Hematopoietic multipotent progenitor cell treated with erythropoietin and hydrocortisone succinate and interleukin-3 and kit ligand, for 17 days (in vitro differentiated cells): ENCODE data around the gene PLCH2.

Experiments
- DNase-seq: peaks from one replicate; pipeline ENCODE4 v3.0.0-alpha.2; 2015; ENCODE audit warnings: low spot score

PLCH2 gene, protein sequence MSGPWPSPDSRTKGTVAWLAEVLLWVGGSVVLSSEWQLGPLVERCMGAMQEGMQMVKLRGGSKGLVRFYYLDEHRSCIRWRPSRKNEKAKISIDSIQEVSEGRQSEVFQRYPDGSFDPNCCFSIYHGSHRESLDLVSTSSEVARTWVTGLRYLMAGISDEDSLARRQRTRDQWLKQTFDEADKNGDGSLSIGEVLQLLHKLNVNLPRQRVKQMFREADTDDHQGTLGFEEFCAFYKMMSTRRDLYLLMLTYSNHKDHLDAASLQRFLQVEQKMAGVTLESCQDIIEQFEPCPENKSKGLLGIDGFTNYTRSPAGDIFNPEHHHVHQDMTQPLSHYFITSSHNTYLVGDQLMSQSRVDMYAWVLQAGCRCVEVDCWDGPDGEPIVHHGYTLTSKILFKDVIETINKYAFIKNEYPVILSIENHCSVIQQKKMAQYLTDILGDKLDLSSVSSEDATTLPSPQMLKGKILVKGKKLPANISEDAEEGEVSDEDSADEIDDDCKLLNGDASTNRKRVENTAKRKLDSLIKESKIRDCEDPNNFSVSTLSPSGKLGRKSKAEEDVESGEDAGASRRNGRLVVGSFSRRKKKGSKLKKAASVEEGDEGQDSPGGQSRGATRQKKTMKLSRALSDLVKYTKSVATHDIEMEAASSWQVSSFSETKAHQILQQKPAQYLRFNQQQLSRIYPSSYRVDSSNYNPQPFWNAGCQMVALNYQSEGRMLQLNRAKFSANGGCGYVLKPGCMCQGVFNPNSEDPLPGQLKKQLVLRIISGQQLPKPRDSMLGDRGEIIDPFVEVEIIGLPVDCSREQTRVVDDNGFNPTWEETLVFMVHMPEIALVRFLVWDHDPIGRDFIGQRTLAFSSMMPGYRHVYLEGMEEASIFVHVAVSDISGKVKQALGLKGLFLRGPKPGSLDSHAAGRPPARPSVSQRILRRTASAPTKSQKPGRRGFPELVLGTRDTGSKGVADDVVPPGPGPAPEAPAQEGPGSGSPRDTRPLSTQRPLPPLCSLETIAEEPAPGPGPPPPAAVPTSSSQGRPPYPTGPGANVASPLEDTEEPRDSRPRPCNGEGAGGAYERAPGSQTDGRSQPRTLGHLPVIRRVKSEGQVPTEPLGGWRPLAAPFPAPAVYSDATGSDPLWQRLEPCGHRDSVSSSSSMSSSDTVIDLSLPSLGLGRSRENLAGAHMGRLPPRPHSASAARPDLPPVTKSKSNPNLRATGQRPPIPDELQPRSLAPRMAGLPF (N-terminal part only)

DNA sequence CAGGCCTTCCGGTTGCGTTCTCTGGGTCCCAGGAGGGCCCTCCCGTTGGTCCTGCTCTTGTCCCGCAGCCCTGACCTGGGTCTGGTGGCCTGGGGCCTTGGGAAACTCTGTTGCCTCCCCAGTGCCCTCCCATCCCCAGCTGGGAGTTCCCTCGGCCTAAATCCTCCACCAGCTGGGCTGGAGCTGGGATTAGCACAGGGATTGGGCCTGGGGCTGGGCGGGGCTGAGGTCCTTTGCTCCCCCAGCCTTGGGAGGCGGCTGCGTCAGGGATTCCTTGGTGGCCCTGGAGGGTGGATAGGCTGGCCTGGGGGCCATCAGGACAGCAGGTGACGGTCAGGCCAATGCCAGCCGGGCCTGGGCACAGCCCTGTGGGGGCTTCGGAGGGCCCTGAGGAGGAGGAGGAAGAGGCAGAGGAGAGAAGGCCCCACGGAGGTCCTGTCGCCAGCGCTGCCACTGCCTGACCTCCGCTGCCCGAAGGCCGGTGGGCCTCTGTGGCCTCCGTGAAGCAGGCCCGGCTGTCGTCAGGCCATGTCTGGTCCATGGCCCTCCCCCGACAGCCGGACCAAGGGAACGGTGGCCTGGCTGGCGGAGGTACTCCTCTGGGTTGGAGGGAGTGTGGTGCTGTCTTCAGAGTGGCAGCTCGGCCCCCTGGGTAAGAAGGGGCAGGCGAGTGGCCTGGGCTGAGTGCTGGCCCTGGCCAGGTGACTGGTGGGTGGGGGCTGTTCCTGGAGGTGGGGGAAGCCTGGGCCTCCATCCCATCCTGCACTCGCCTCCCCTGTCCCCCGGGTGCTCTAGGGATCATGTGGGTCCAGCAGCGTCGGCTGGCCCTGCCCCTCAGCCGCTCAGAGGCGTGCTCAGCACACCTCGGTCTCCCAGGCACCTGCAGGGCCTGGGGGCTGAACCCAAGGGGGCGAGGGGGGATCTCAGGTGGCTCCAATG lies at the start of gene PLCH2:
PLCH2 (plus strand) TSS at position 229 of the 939 bp plus-strand sequence; CDS start at position 529, 300 bp downstream.
- no peak for DNase-seq

- DNase-seq = no peak
These were observed 49.5 kb upstream of the PLCH2 start for GRCh38 chr1:2426540-2426939.

DNA sequence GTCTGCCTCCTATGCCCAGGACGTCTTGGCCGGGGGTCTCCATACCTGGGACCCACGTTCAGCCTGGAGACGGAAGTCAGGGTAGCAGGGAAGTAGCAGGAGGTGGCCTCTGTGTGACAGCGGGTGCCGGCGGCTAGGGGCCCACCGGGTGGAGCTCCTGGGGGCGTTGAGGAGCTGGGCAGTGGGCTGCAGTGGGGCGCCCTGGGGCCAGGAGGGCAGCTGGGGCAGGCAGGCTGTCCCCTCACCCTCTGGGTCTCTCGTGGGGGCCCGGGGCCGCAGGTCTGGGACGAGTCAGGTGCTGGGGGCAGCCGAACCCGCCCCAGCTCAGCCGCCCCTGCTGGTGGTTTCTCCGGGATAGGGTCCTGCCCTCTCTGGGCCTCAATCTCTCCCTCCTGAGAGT lies 49.0 kb upstream of the PLCH2 start:
- DNase-seq = no peak

DNA sequence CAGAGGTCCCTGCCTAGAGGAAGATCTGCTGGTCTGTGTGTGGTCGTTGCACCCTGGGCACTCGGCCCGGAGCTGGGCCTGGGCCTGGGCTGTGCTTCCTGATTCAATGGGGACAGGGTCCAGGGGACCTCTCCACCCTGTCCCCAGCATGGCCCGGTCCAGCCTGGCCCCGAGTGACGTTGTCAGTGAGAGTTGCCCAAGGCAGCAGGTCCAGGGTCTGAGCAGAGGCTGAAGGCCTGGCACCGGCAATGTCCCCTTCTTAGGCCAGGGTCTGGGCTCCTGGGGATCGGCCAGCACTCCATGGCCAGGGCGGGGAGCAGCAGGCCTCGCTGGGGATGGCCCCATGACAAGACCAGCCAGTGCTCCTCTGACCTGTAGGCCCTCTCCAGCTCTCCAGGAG lies 48.1 kb upstream of the PLCH2 start:
- DNase-seq = no peak

DNA sequence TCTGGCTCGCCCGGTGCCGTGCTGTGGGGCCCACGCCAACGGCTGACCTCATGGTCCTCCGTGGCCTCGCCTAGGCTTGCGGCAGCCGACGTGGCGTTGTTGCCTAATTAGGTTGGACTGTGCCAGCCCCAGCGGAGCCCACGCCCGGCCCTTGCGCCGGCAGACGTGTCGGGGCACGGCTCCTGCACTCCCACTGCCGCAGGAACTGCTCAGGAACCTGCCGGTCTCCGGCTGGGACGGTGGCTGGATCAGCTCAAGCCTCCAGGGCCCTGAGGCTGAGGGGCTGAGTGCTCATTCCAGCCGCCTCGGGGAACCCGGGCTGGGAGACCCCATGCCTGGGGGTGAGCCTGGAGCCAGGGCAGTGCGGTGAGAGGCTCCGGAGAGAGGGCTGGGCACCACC lies 47.6 kb upstream of the PLCH2 start:
- DNase-seq = no peak

- no peak for DNase-seq
These were observed 46.1 kb upstream of the PLCH2 start for GRCh38 chr1:2429780-2430591.

- no peak for DNase-seq
These were observed 45.5 kb upstream of the PLCH2 start for GRCh38 chr1:2430592-2430973.

GRCh38 chr1:2431103-2431502 lies 45.0 kb upstream of the PLCH2 start:
- no peak for DNase-seq

DNA sequence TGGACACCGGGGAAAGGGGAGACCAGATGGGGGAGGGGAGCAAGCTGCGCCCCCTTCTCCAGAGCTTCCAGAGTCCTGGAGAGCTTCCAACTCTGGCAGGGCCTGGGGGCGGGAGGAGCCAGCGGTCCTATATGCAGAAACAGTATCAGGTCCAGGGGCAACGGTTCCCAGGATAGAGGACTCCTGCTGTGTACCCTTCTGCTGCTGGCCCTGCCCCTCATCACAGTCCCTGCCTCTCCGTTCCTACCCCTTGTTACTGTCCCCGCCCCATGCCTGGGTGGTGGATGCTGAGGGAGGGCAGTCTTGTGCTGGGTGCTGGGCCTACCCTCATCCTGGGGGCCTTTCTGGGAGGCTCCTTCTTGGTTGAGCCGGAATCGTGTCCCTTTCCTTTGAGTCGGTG lies 44.6 kb upstream of the PLCH2 start:
- no peak for DNase-seq

DNA sequence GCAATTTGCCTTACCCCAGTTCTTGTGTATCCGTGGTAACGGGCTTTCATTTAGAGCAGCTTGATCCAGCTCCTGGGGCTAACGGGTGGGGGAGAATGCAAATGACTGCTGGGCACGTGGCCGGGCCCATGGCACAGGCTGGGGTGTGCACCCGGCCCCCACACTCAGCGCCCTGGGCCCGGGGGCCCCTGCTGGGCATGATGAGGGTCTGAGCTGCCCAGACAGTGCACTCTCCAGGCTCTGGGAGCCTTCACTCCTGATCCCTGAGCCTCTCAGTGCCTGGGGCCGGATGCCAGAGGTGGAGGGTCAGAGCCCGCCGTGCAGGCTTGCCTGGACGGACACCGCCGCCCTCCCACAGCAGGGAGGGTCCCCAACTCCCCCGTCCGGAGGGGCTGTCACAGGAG lies 43.6 kb upstream of the PLCH2 start:
- DNase-seq = no peak

DNA sequence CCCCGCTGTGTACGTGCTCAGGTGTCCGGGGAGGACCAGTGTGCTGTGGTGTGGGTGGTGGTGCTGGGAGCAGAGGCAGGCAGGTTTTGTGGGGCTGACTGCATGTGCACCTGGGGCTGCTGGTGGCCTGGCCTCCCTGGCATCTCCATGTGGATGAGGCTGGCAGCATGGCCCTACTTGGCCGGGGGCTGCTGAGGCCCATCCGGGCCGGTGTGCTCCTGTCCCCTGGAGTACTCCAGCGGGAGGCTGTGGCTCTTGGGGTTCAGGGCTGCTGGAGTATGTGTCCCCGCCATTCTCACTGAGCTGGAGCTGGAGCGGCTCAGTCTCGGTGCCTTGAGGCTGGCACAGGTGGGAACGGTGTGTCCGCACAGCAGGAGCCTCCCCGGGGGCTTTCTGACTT lies 42.9 kb upstream of the PLCH2 start:
- no peak for DNase-seq

DNA sequence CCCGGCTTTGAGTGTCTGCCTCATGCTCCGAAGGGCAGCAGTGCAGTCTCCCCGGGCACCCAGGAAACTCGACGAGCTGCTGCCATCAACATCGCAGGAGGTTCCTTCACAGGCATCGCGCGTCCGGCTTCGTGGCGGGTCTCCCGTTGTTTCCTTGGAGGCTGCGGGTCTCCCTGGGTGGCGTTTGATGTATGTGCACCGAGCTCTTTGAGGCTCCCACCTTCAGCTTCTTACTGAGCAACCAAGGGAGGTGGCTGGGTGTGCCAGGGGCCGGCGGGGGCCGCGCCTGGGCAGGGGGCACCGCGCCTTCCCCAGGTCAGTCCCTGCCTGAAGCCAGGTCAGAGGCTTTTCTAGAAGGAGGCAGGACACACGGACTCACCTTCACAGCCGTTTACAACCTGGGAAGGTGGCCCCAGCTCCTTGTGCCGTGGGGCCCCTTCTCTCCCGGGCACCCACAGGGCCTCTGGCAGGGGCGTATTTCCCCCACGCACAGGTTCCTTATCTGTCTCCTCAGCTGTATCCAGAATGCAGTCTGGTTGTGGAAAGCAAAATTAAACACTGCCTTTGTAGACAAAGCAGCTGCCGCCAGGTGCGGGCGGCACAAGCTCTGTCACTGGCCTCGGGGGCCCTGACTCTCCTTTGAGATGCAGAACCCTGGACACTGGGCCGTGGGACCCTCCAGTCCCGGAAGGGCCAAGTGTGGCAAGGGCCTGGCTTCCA lies 42.0 kb upstream of the PLCH2 start:
- no peak for DNase-seq

GRCh38 chr1:2435091-2435490 lies 41.0 kb upstream of the PLCH2 start:
- DNase-seq = no peak

GRCh38 chr1:2435746-2436355 lies 40.2 kb upstream of the PLCH2 start:
- no peak for DNase-seq

DNA sequence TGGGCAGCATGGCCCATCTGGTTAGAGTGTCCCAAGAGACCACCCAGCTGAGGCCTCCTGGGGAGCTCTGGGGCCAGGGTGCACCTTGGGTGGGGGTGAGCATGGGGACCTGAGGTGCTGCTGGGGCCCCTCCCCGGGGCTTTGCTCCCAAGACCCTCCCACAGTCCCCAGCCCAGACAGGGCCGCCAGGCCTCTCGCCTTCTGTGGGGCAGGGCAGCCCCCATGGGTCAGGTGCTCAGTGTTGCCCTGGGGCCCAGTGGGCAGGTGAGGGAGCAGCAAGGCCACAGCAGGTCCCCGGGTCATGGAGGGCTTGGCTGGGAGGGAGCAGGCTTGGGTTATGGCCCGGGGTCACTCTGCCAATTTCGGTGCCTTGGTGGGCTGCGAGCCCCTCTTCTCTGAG lies 39.2 kb upstream of the PLCH2 start:
- no peak for DNase-seq

DNA sequence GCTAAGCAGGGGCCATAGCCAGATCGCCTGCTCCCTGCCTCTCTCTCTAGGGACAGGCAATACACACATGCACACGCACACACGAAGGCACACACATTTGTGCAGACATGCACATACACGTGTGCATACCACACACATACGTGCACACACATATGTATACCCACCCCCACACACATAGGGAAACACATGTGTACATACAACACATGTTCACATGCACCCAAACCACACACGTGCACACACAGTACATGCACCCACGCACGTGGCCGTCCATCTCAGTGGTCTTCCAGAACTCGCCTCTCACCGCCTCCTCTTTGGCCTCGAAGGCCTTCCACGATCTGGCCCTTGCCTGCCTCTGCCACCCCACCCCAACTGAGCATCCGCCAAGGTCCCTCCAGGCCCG lies 38.5 kb upstream of the PLCH2 start:
- no peak for DNase-seq

DNA sequence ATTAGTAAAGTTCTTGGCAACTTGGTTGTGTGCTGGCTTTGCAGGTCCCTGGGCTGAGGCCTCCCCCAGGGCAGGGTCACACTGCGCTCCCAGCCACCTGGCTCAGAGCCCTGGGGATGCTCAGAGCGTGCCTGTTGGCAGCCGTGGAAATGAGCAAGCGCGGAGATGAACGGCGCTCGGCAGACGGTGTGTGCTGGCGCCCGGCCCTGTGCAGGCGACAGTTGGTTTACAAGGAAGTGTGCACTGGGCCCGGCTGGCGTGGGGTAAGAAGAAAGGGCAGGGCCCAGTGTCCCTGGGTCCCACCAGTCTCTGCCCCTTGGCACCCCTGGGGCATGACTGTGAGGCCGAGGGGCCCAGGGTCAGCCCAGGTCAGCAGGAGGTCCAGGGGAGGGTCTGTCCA lies 38.1 kb upstream of the PLCH2 start:
- DNase-seq = no peak

GRCh38 chr1:2438641-2439040 lies 37.4 kb upstream of the PLCH2 start:
- DNase-seq = no peak

DNA sequence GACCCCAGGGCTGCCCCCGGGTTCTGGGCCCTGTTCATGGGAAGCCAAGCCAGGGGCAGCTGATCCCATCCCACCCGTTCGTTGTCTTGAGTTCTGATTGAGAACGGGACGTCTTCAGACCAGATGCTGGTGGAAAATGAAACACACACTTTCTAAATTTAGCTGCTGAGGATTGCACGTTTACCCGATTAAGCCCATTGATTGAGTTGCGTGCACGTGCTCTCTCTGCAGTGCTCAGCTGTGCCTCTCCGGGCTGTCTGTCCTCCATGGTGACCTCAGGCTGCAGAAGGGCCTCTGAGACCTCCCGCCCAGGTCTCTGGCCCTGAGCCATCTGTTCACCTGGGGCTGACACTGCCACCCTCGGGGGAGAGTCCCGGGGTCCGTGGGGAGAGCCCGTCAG lies 36.7 kb upstream of the PLCH2 start:
- DNase-seq = no peak
